ENCODE measurements around the gene APC2.

The APC2 gene

GRCh38 chr19:1521636-1522035, 71.7 kb downstream of the APC2 start:
- no peak for DNase-seq (ENCODE audit: low read depth)
- TF ChIP-seq CTCF (IDR thresholded peaks at IDR 0.05; ENCODE audit: low read length, missing control alignments): no peak
- no peak overlapping the region for H3K4me3 ChIP-seq (replicated peaks; ENCODE audit: low read depth, low read length)

GRCh38 chr19:1522061-1522460, 72.1 kb downstream of the APC2 start:
- DNase-seq (ENCODE audit: low read depth): no peak
- TF ChIP-seq CTCF (IDR thresholded peaks at IDR 0.05; ENCODE audit: low read length, missing control alignments): no peak
- no peak overlapping the region for H3K4me3 ChIP-seq (replicated peaks; ENCODE audit: low read depth, low read length)

GRCh38 chr19:1522838-1523237, 72.9 kb downstream of the APC2 start:
- TF ChIP-seq CTCF (IDR thresholded peaks at IDR 0.05; ENCODE audit: low read length, missing control alignments): no peak
- no peak overlapping the region for H3K4me3 ChIP-seq (replicated peaks; ENCODE audit: low read depth, low read length)
- no peak for DNase-seq (ENCODE audit: low read depth)
